Upper lobe of left lung (tissue), 4 donors: ENCODE measurements around the gene MRPS27.

Experiments
- EP300 ChIP-seq, 4 donors: sonication (generic); formaldehyde crosslinking; IDR thresholded peaks; one replicate each; pipeline ENCODE4 v1.5.1; 2017; ENCODE audit warnings: antibody characterized with exemption in 4 of 4, control low read depth in 2 of 4
- POLR2A ChIP-seq, 4 donors: fragments of 450-650 bp; IDR thresholded peaks; one replicate each; pipeline ENCODE4 v1.5.1; 2016 to 2017; ENCODE audit warnings: antibody characterized with exemption in 4 of 4, mild to moderate bottlenecking in 2 of 4
- POLR2AphosphoS5 ChIP-seq, 2 donors: sonication (generic); formaldehyde crosslinking; IDR thresholded peaks; one replicate each; pipeline ENCODE4 v1.5.1; 2017; ENCODE audit warnings: antibody characterized with exemption in 2 of 2
- TF ChIP-seq, protein P1 (sequence below), 6 experiments: fragments of 450-650 bp in 4 of 6; fragments of 200-600 bp in 2 of 6; sonication (generic) in 2 of 6; IDR thresholded peaks; one replicate each; pipeline ENCODE4 v1.5.1; 2016 to 2019; ENCODE audit warnings: antibody characterized with exemption in 6 of 6

GRCh38 chr5:72291601-72292000, 28.4 kb downstream of the MRPS27 start:
- TF ChIP-seq, protein P1, sequence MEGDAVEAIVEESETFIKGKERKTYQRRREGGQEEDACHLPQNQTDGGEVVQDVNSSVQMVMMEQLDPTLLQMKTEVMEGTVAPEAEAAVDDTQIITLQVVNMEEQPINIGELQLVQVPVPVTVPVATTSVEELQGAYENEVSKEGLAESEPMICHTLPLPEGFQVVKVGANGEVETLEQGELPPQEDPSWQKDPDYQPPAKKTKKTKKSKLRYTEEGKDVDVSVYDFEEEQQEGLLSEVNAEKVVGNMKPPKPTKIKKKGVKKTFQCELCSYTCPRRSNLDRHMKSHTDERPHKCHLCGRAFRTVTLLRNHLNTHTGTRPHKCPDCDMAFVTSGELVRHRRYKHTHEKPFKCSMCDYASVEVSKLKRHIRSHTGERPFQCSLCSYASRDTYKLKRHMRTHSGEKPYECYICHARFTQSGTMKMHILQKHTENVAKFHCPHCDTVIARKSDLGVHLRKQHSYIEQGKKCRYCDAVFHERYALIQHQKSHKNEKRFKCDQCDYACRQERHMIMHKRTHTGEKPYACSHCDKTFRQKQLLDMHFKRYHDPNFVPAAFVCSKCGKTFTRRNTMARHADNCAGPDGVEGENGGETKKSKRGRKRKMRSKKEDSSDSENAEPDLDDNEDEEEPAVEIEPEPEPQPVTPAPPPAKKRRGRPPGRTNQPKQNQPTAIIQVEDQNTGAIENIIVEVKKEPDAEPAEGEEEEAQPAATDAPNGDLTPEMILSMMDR (IDR thresholded peaks at IDR 0.05) = no peak
- TF ChIP-seq POLR2A (IDR thresholded peaks at IDR 0.05) = no peak
- no peak for TF ChIP-seq EP300 (IDR thresholded peaks at IDR 0.05)
- no peak for TF ChIP-seq POLR2AphosphoS5 (IDR thresholded peaks at IDR 0.05)
